ENCODE results near the gene ZFP64.
"Not testable (repeated sequence)": the region's sequence is repeated elsewhere in the genome, so short reads cannot be mapped to it uniquely, and the experiment has no call there.

ZFP64 gene

GRCh38 chr20:52191132-52191915 is at the start of gene ZFP64:
TSS of gene ZFP64 (minus strand) at chr20:52191779. CDS start at chr20:52191636, 143 bp downstream.
- peak; percentile 17 for DNase-seq

- no peak for DNase-seq
Observed at GRCh38 chr20:52240802-52241201, 49.2 kb upstream of the ZFP64 start.

- no peak for DNase-seq
Observed at GRCh38 chr20:52239102-52239501, 47.5 kb upstream of the ZFP64 start.

- DNase-seq: no peak
Observed at GRCh38 chr20:52236292-52236691, 44.7 kb upstream of the ZFP64 start.

- DNase-seq: no peak
Observed at GRCh38 chr20:52235129-52235528, 43.5 kb upstream of the ZFP64 start.

- no peak for DNase-seq
Observed at GRCh38 chr20:52234302-52235045, 42.9 kb upstream of the ZFP64 start.

GRCh38 chr20:52231230-52231746 is 39.7 kb upstream of the ZFP64 start:
- DNase-seq: no peak

GRCh38 chr20:52230409-52230808 is 38.8 kb upstream of the ZFP64 start:
- peak; percentile 7 for DNase-seq

- not testable (repeated sequence) for DNase-seq
Observed at GRCh38 chr20:52229346-52229745, 37.8 kb upstream of the ZFP64 start.

GRCh38 chr20:52226370-52226769 is 34.8 kb upstream of the ZFP64 start:
- no peak for DNase-seq

- no peak for DNase-seq
Observed at GRCh38 chr20:52224920-52225319, 33.3 kb upstream of the ZFP64 start.

GRCh38 chr20:52221362-52221761 is 29.8 kb upstream of the ZFP64 start:
- not testable (repeated sequence) for DNase-seq

GRCh38 chr20:52220891-52221290 is 29.3 kb upstream of the ZFP64 start:
- DNase-seq: not testable (repeated sequence)

- no peak for DNase-seq
Observed at GRCh38 chr20:52219441-52219840, 27.9 kb upstream of the ZFP64 start.

GRCh38 chr20:52217689-52218395 is 26.3 kb upstream of the ZFP64 start:
- no peak for DNase-seq

- DNase-seq: no peak
Observed at GRCh38 chr20:52213995-52214394, 22.4 kb upstream of the ZFP64 start.

- no peak for DNase-seq
Observed at GRCh38 chr20:52212943-52213342, 21.4 kb upstream of the ZFP64 start.

- no peak for DNase-seq
Observed at GRCh38 chr20:52210037-52210990, 18.7 kb upstream of the ZFP64 start.

GRCh38 chr20:52209154-52209571 is 17.6 kb upstream of the ZFP64 start:
- DNase-seq: no peak

GRCh38 chr20:52207020-52207810 is 15.6 kb upstream of the ZFP64 start:
- DNase-seq: no peak

GRCh38 chr20:52204136-52204535 is 12.6 kb upstream of the ZFP64 start:
- DNase-seq: no peak

Measured in NCI-H1694 (cell line).